ENCODE data around the gene PGA3.
"Not testable (repeated sequence)": the region's sequence is repeated elsewhere in the genome, so short reads cannot be mapped to it uniquely, and the experiment has no call there.

The PGA3 gene

GRCh38 chr11:61202950-61203746, at the start of gene PGA3:
TSS of gene PGA3 (plus strand) at chr11:61203515. CDS start at chr11:61203565, 50 bp downstream.
- H3K9me3 ChIP-seq (ENCODE audit: control insufficient read depth, insufficient read depth, low read depth, low read length); H3K4me1 ChIP-seq (ENCODE audit: control insufficient read depth, insufficient read depth, low read length); POLR2A ChIA-PET; CTCF ChIA-PET; H3K36me3 ChIP-seq (ENCODE audit: control insufficient read depth in 2 of 2, insufficient read depth in 1 of 2, low read length in 2 of 2); H3K27ac ChIP-seq (ENCODE audit: extremely low read depth, low read depth, low read length); H3K4me3 ChIP-seq (ENCODE audit: low read depth, low read length): not testable (repeated sequence)

- POLR2A ChIA-PET: no interaction called here
- no peaks in the 10 kb centered on the region for H3K4me1 ChIP-seq (ENCODE audit: control insufficient read depth, insufficient read depth, low read length)
- no peak for TF ChIP-seq ZNF513 (tag by site-specific recombination; IDR thresholded peaks at IDR 0.05)
- TF ChIP-seq AEBP2 (tag by site-specific recombination; IDR thresholded peaks at IDR 0.05; ENCODE audit: borderline replicate concordance): no peak
- TF ChIP-seq ZNF362 (tag by site-specific recombination; IDR thresholded peaks at IDR 0.05): no peak
- no peak for TF ChIP-seq ZNF133 (tag by site-specific recombination; IDR thresholded peaks at IDR 0.05)
- no peak for TF ChIP-seq SCRT2 (tag by site-specific recombination; IDR thresholded peaks at IDR 0.05)
- TF ChIP-seq REPIN1 (tag by site-specific recombination; IDR thresholded peaks at IDR 0.05; ENCODE audit: low read depth): no peak
- no peak for TF ChIP-seq ZNF76 (tag by site-specific recombination; IDR thresholded peaks at IDR 0.05; ENCODE audit: borderline replicate concordance, low read depth)
- TF ChIP-seq ZNF776 (tag by site-specific recombination; IDR thresholded peaks at IDR 0.05; ENCODE audit: borderline replicate concordance): no peak
- no peak for TF ChIP-seq ZNF768 (tag by site-specific recombination; IDR thresholded peaks at IDR 0.05)
- TF ChIP-seq ZEB2 (tag by site-specific recombination; IDR thresholded peaks at IDR 0.05): no peak
- TF ChIP-seq ZNF571 (tag by site-specific recombination; IDR thresholded peaks at IDR 0.05): no peak
- no peak for TF ChIP-seq YY2 (tag by site-specific recombination; IDR thresholded peaks at IDR 0.05)
- no peak for TF ChIP-seq ZNF626 (tag by site-specific recombination; IDR thresholded peaks at IDR 0.05)
- TF ChIP-seq PRDM1 (tag by site-specific recombination; IDR thresholded peaks at IDR 0.05): no peak
- TF ChIP-seq ZSCAN18 (tag by site-specific recombination; IDR thresholded peaks at IDR 0.05): no peak
- TF ChIP-seq KLF7 (tag by site-specific recombination; IDR thresholded peaks at IDR 0.05; ENCODE audit: borderline replicate concordance): no peak
- TF ChIP-seq ZNF580 (tag by site-specific recombination; IDR thresholded peaks at IDR 0.05): no peak
- TF ChIP-seq ZNF623 (tag by site-specific recombination; IDR thresholded peaks at IDR 0.05): no peak
Measured at GRCh38 chr11:61153593-61154095, 49.7 kb upstream of the PGA3 start.

More at GRCh38 chr11:61153593-61154095, 49.7 kb upstream of the PGA3 start:
- Histone ChIP-seq H3K27ac (ENCODE audit: extremely low read depth, low read depth, low read length) (no peak overlapping the region), H3K36me3 (ENCODE audit: control insufficient read depth in 2 of 2, insufficient read depth in 1 of 2, low read length in 2 of 2) (peaks cover 0 to 13% of the 10 kb centered on the region in 2 experiments; a peak in 1 of 3 replicates), H3K9me3 (ENCODE audit: control insufficient read depth, insufficient read depth, low read depth, low read length) (no peaks in the 10 kb centered on the region), H3K4me3 (ENCODE audit: low read depth, low read length) (no peak overlapping the region)
- CTCF ChIA-PET: interaction anchor here (0.9 to 1.7 kb wide), 4 partner anchors 24 to 254 kb away, joined by 3 to 9 read pairs (median 5); no protein-coding TSS in a partner anchor
